Inflammatory macrophage treated with lipopolysaccharide for 1 hour (primary cell): ENCODE results near the gene CNOT6.

Experiments
- DNase-seq, 2 donors: peaks; one replicate each; pipeline ENCODE4 v3.0.0-alpha.2; 2020 to 2022

CNOT6 gene

DNA sequence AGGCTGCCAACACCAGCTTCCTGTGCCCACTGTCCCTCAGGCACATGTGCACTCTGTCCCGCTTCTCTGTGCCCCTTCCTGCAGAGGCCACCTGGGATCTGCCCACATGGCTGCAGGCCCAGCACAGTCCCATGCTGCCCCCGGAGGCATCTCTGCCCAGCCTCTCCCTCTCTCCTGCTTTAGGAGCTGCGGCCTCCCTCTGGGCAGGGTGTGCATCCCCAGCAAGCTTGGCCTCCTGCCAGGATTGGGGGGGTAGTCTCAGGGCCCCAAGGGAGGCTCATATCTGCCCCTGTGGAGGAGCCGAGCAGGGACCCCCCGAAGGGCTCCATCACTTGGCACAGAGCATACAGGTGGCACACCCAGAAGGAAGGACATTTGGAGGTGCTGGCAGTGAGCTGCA, 130.4 kb downstream of the CNOT6 start:
- DNase-seq, result no peak

DNA sequence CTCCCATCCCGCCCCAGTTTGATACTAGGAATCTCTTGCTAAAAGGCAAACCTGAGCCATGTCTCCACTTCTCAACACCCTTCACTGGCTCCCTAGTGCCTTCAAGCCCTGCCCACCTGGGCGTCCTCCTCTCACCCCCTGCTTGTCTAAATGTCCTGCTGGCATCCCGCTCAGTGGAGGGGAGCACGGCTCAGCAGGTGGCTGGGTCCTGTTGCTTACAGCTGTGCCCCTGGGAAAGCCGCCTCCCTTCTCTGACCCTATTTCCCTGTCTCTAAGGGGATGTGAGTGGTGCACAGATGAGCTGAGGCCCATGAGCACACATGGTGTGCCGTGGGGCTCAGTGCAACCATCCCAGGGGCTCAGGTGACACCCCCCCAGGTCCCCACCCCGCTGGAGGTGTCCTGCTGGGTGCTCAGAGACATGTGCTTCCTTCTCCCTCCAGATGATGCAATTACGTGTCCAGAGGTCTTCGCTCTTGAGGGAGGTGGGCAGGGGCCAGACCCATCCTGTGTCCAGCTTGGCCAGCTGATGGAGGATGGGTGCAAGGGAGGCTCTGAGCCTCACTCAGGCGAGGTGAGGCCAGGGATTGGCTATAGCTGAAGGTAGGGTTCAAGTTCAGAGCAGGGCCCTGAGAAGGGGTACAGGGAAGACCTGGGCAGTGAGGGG, 131.1 kb downstream of the CNOT6 start:
- no peak for DNase-seq

DNA sequence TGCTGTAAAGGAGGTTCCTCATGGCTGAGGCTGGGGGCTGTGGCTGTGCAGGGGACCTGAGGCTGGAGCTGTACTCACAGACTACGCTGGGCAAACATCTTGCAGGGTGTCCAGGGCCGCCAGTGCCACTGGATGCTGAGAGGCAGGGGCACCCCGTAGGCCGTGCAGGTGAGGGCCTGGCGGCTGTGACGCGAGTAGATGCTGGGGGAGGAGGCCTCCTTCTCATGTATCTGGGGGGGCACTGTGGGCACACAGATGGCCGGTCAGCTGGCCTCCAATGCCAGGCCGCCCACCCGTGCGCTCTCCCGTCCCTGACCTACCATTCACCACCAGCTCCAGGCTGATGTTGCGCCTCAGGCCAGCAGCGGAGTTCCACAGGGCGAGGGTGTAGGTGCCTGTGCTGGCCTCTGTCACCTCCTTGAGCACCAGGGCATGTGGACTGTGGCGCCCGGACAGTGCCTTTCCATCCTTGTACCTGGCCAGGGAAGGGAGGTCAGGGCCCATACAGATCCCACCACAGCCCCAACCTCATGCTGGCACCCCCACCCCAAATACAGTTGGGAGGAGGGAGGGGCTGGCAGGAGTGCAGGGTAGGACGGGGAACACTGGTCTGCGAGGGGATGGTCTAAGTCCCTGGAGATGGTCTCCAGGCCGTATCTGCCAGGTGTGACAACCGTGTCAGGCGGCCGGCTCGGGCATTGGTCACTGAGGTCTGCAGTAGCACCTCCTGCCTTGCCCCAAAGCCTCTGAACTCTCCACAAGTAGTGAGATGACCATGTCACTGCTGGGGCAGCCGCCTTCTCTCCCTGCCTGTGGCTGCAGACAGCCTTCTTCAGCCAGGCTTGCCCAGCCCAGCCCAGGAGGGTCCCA, 131.8 kb downstream of the CNOT6 start:
- no peak for DNase-seq

DNA sequence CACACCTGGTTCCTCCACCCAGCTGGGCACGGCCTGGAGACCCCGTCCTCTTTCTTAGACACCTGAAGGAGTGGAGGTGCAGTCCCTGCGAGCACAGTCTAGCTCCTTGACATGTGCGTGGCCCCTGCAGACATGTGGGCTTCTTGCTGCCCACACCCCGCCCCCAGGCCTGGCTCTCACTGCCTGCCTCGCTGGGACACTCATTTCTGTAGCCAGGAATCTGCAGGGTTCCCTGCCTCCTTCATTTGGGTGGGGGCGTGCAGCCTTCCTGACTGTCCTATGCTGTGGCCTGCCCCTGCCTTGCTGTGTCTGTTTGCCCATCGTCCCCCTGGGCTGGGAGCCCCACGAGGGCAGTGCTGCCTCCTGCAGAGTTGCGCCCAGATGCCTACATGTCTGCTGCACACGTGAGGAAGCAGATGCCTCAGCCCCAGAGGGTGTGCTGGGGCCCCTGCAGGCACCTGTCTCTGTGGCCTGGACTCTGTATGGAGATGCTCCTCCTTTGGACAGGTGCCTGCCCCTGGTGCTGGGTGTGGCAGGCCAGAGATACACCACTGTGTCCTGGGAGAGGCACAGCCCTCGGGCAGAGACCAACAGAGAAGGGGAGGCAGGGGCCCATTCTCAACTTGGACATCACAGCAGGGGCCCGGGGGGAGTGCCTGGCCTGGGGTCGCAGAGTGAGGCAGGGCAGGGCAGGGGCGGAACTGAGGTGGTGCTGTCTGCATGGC, 132.6 kb downstream of the CNOT6 start:
- DNase-seq, result no peak

DNA sequence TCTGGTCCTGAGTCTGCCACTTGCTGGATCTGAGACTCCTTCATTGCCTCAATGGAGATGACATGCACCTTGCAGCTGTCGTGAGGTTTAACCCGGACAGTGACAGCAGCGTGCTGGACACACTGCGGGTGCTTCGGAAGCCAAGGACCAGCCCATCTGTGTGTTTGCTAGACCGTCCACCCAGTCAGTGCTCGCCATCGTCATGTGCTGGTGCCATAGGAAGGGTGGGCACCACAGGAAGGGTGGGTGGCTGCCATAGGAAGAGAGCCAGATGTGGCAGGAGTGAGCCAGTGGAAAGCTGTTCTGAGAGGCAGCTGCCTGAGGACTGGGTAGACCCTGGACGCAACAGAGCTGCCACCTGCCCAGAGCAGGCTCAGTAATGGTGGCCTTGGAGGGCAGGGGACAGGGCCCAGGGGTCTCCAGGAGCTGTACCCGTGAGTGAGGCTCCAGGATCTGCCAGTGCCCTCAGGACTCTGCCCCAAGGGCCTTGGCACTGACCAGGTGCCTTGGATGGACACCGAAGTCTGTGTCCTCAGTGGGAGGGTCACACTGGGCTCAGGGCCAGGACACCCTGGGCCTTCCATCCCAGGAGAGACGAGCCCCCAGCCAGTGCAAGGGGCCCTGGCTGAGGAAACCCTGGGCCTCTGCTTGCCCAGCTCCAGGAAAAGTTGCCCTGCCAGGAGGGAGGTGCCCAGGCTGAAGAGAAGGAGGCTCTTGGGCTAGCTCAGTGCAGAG, 133.4 kb downstream of the CNOT6 start:
- DNase-seq, result no peak
